Measurements from ENCODE around the gene CD101. TPM values are rescaled to one million over a fixed set of nuclear protein-coding genes. Genes with fewer than 3 reads are reported as not detected.

CD101 gene
- total and polyA plus RNA-seq, 2 of the 8 experiments (the other 6 are each of a cell fraction or from before 2014, with no cell fraction given) = 1.1 to 1.2 TPM

- Histone ChIP-seq H4K20me1 (replicated peaks in 1 of 2; ENCODE audit: control insufficient read depth in 1 of 2, insufficient read depth in 2 of 2, low read length in 2 of 2) (no peaks in the 10 kb centered on the region), H4K8ac (ENCODE audit: extremely low read depth, insufficient read depth, low read length) (no peak overlapping the region), H3K36me3 (ENCODE audit: control insufficient read depth in 2 of 4, insufficient read depth in 4 of 4, low read length in 3 of 4) (no peaks in the 10 kb centered on the region), H3K4me2 (ENCODE audit: insufficient read depth in 1 of 2, low read depth in 2 of 2, low read length in 2 of 2) (no peak overlapping the region), H4K5ac (ENCODE audit: insufficient read length, low read depth, low read length) (no peak overlapping the region), H3K27ac (ENCODE audit: low read depth, low read length) (no peak overlapping the region), H3K4ac (replicated peaks; ENCODE audit: insufficient read length, low read depth, low read length) (no peak overlapping the region), H3K23ac (ENCODE audit: insufficient read length) (no peak overlapping the region), H3K9me3 (ENCODE audit: insufficient read depth in 2 of 2, low read depth in 1 of 2, low read length in 1 of 2) (no peaks in the 10 kb centered on the region), H3K27me3 (replicated peaks in 1 of 4; ENCODE audit: control insufficient read depth in 3 of 4, extremely low read depth in 1 of 4, insufficient read depth in 3 of 4, low read length in 3 of 4) (peaks cover 0 to 1% (median 0%) of the 10 kb centered on the region in 4 experiments; a peak in 1 of 7 replicates), H4K91ac (replicated peaks; ENCODE audit: insufficient read length, low read length) (no peak overlapping the region), H3K23me2 (ENCODE audit: low read depth, low read length) (no peaks in the 10 kb centered on the region), H2AK5ac (ENCODE audit: low read depth, low read length) (no peak overlapping the region), H3K4me3 (ENCODE audit: extremely low read depth in 1 of 4, insufficient read depth in 2 of 4, low read depth in 3 of 4, low read length in 4 of 4) (no peak overlapping the region), H3K4me1 (replicated peaks in 1 of 4; ENCODE audit: control insufficient read depth in 3 of 4, insufficient read depth in 4 of 4, low read length in 3 of 4) (no peaks in the 10 kb centered on the region), H3K79me1 (ENCODE audit: low read depth, low read length) (no peaks in the 10 kb centered on the region), H2BK120ac (replicated peaks; ENCODE audit: low read depth, low read length) (no peak overlapping the region), H2BK12ac (ENCODE audit: low read depth, low read length) (no peak overlapping the region), H3K18ac (ENCODE audit: extremely low read depth, low read length) (no peak overlapping the region), H3K9ac (replicated peaks in 1 of 4; ENCODE audit: extremely low read depth in 1 of 4, low read depth in 3 of 4, low read length in 3 of 4) (no peak overlapping the region), H3K79me2 (ENCODE audit: control insufficient read depth in 1 of 2, insufficient read depth in 2 of 2, low read length in 2 of 2) (no peaks in the 10 kb centered on the region), H2BK20ac (ENCODE audit: low read length) (no peak overlapping the region), H3K14ac (ENCODE audit: insufficient read length) (no peak overlapping the region), H2BK5ac (ENCODE audit: low read depth, low read length) (no peak overlapping the region), H2AFZ (ENCODE audit: low read length) (no peak overlapping the region), H3K56ac (replicated peaks; ENCODE audit: insufficient read length, low read depth, low read length) (no peak overlapping the region), H2BK15ac (ENCODE audit: low read length) (no peak overlapping the region)
- no peak for FAIRE-seq
- POLR2A ChIA-PET (ENCODE audit: partially characterized antibody) = no interaction called here
- CTCF ChIA-PET (ENCODE audit: partially characterized antibody) = interaction anchor here (1.3 to 1.7 kb wide), 2 partner anchors 9 to 375 kb away, joined by 4 to 6 read pairs; no protein-coding TSS in a partner anchor
- WGBS, 2 experiments (ENCODE audit: extremely low coverage in 1 of 2, insufficient coverage in 1 of 2, insufficient read length in 1 of 2, insufficient replicate concordance in 2 of 2, low coverage in 1 of 2, low lambda C conversion rate in 2 of 2, missing lambda C conversion rate in 1 of 2) = 82% methylated on average over 2 of the region's 2 CpGs; no CpG with 5 or more reads in 1 of the 2 experiments
- DNase-seq (ENCODE audit: low read depth in 1 of 2, low spot score in 2 of 2) = no peak
- TF ChIP-seq POU5F1 (IDR thresholded peaks at IDR 0.05; ENCODE audit: low read depth, low read length) (no peak), CTCF (IDR thresholded peaks at IDR 0.05; ENCODE audit: control extremely low read depth in 1 of 3, insufficient read depth in 1 of 3, low read depth in 1 of 3, low read length in 3 of 3) (no peak), ATF3 (IDR thresholded peaks at IDR 0.05; ENCODE audit: insufficient read depth, low read depth, low read length) (no peak), JUN (IDR thresholded peaks at IDR 0.05; ENCODE audit: low read depth, low read length) (no peak), TAF1 (IDR thresholded peaks at IDR 0.05; ENCODE audit: low read depth, low read length) (no peak), CREB1 (IDR thresholded peaks at IDR 0.05) (no peak), KDM5A (IDR thresholded peaks at IDR 0.05; ENCODE audit: low read length) (no peak), USF2 (IDR thresholded peaks at IDR 0.05; ENCODE audit: low read length) (no peak), RFX5 (IDR thresholded peaks at IDR 0.05; ENCODE audit: borderline replicate concordance, low read depth, low read length) (no peak)
These were observed 45.7 kb downstream of the CD101 start for GRCh38 chr1:117047271-117047670.
